DOHH2 (cell line): ENCODE results near the gene SPIRE1.

ENCODE experiments used
- H3F3A ChIP-seq: fragments of 200-600 bp; sonication (generic), shearing (Covaris generic); 2 replicates; pipeline ENCODE4 v1.6.0; 2016; ENCODE audit warnings: antibody characterized with exemption, mild to moderate bottlenecking; ENCODE audit not compliant: control insufficient read depth, insufficient read depth
- H3K27ac ChIP-seq: fragments of 200-600 bp; sonication (generic); 2 replicates; pipeline ENCODE4 v1.5.1; 2014; ENCODE audit warnings: low read depth, mild to moderate bottlenecking, low read length, moderate library complexity
- H3K27me3 ChIP-seq: fragments of 200-600 bp; sonication (generic); 2 replicates; pipeline ENCODE4 v1.6.1; 2014; ENCODE audit warnings: mild to moderate bottlenecking, low read length, mixed read lengths; ENCODE audit not compliant: control insufficient read depth
- H3K36me3 ChIP-seq: fragments of 200-600 bp; sonication (generic); 2 replicates; pipeline ENCODE4 v1.6.1; 2014; ENCODE audit warnings: mild to moderate bottlenecking, low read length, moderate library complexity, mixed read lengths; ENCODE audit not compliant: control insufficient read depth
- H3K4me1 ChIP-seq: fragments of 200-600 bp; sonication (generic); 2 replicates; pipeline ENCODE4 v1.6.1; 2014; ENCODE audit warnings: mild to moderate bottlenecking, low read length, mixed read lengths; ENCODE audit not compliant: control insufficient read depth
- H3K4me2 ChIP-seq: fragments of 200-600 bp; sonication (generic); 2 replicates; pipeline ENCODE4 v1.6.0; 2014; ENCODE audit warnings: mild to moderate bottlenecking, low read length, moderate library complexity
- H3K4me3 ChIP-seq: fragments of 200-600 bp; sonication (generic); 2 replicates; pipeline ENCODE4 v1.5.1; 2014; ENCODE audit warnings: mild to moderate bottlenecking, low read length, mixed read lengths
- H3K79me2 ChIP-seq: fragments of 200-600 bp; sonication (generic); 2 replicates; pipeline ENCODE4 v1.6.1; 2014; ENCODE audit warnings: mild to moderate bottlenecking, low read length, mixed read lengths; ENCODE audit not compliant: control insufficient read depth
- H3K9me2 ChIP-seq: fragments of 200-600 bp; sonication (generic); replicated peaks from 2 replicates; pipeline ENCODE4 v1.6.1; 2014; ENCODE audit warnings: mild to moderate bottlenecking, low read length, mixed read lengths; ENCODE audit not compliant: control insufficient read depth
- H3K9me3 ChIP-seq: fragments of 200-600 bp; sonication (generic); 2 replicates; pipeline ENCODE4 v1.6.1; 2014; ENCODE audit warnings: antibody characterized with exemption, low read length, mixed read lengths; ENCODE audit not compliant: control insufficient read depth, insufficient read depth
- H4K20me1 ChIP-seq: fragments of 200-600 bp; sonication (generic); 2 replicates; pipeline ENCODE4 v1.6.0; 2014; ENCODE audit warnings: low read depth, mild to moderate bottlenecking, antibody characterized with exemption, low read length, moderate library complexity; ENCODE audit not compliant: control insufficient read depth, insufficient read depth
- EZH2phosphoT487 ChIP-seq: fragments of 200-600 bp; sonication (generic); IDR thresholded peaks from 2 replicates; pipeline ENCODE4 v1.6.1; 2017; ENCODE audit warnings: borderline replicate concordance, mild to moderate bottlenecking, antibody characterized with exemption, low read length, moderate library complexity, mixed read lengths
- TF ChIP-seq, protein P1 (sequence below): fragments of 200-600 bp; sonication (generic); IDR thresholded peaks from one replicate; pipeline ENCODE4 v1.5.1; 2014; ENCODE audit warnings: antibody characterized with exemption, mild to moderate bottlenecking, low read depth, low read length; ENCODE audit not compliant: poor library complexity, severe bottlenecking

Gene SPIRE1

DNA sequence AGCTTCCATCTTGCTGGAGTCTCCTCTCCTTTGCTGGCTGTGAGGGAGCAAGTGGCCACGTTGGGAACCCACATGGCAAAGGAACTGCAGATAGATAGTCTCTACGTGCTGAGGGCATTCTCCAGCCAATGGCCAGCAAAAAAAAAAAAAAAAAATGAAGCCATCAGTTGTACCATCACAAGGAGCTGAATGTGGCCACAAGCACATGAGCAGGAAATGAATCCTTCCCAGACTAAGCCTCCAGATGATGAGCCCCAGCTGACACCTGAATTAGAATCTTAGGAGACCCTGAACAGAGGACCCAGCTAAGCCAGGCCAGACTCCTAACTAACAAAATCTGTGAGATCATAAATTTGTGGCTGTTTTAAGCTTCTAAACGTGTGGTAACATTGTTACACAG is 57.9 kb downstream of the SPIRE1 start:
- H3K9me2 ChIP-seq, result no peaks in the 10 kb centered on the region
- no peaks in the 10 kb centered on the region for H3K27me3 ChIP-seq
- H3K27ac ChIP-seq, result no peak overlapping the region
- H3F3A ChIP-seq, result no peaks in the 10 kb centered on the region
- peaks cover 15% of the 10 kb centered on the region for H3K4me1 ChIP-seq
- TF ChIP-seq, protein P1, sequence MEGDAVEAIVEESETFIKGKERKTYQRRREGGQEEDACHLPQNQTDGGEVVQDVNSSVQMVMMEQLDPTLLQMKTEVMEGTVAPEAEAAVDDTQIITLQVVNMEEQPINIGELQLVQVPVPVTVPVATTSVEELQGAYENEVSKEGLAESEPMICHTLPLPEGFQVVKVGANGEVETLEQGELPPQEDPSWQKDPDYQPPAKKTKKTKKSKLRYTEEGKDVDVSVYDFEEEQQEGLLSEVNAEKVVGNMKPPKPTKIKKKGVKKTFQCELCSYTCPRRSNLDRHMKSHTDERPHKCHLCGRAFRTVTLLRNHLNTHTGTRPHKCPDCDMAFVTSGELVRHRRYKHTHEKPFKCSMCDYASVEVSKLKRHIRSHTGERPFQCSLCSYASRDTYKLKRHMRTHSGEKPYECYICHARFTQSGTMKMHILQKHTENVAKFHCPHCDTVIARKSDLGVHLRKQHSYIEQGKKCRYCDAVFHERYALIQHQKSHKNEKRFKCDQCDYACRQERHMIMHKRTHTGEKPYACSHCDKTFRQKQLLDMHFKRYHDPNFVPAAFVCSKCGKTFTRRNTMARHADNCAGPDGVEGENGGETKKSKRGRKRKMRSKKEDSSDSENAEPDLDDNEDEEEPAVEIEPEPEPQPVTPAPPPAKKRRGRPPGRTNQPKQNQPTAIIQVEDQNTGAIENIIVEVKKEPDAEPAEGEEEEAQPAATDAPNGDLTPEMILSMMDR, result no peak
- no peak for TF ChIP-seq EZH2phosphoT487
- H3K4me3 ChIP-seq, result no peak overlapping the region
- H4K20me1 ChIP-seq, result no peaks in the 10 kb centered on the region
- H3K9me3 ChIP-seq, result no peaks in the 10 kb centered on the region
- H3K4me2 ChIP-seq, result no peak overlapping the region
- no peaks in the 10 kb centered on the region for H3K79me2 ChIP-seq
- H3K36me3 ChIP-seq, result no peaks in the 10 kb centered on the region

GRCh38 chr18:12599543-12599942 is 58.4 kb downstream of the SPIRE1 start:
- Histone ChIP-seq H4K20me1 (no peaks in the 10 kb centered on the region), H3K9me2 (no peaks in the 10 kb centered on the region), H3K27me3 (no peaks in the 10 kb centered on the region), H3K4me2 (no peak overlapping the region), H3K36me3 (no peaks in the 10 kb centered on the region), H3K4me1 (peaks cover 15% of the 10 kb centered on the region), H3K9me3 (no peaks in the 10 kb centered on the region), H3F3A (no peaks in the 10 kb centered on the region), H3K79me2 (no peaks in the 10 kb centered on the region), H3K4me3 (no peak overlapping the region), H3K27ac (no peak overlapping the region)
- TF ChIP-seq, protein P1, result no peak
- TF ChIP-seq EZH2phosphoT487, result no peak

DNA sequence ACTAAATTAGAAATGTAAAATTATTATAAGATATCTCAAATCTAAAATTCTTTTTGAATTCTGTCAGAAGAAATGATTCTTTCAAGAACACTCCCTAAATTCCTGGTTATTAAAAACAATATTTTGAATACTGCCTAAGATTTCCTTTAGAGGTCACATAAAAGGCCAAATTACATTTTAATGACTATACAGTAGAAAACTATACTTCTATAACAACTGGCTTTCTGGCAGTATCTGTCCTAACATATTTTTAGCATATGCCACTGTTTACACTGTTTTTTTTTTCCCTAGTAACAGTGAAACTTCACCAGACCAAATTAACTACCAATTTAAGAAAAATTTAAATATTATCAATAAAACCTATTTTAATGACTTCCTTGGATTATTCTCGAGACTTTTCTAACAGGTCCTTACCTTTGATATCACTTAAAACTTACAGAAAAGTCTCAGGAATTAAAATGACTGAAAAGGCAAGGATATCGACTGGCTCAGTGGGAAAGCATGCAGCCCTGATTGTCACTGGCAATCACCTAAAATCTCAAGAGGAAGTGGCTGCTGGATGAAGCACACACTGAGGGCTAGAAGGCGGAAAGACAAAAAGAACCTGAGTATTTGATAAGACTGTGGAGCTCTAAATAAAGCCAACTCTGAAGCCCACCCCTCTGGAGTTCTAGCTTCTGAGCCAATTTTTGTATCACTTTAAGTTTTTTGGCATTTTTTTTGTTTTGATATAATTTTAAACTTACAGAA is 59.6 kb downstream of the SPIRE1 start:
- Histone ChIP-seq H3K79me2 (no peaks in the 10 kb centered on the region), H3K36me3 (no peaks in the 10 kb centered on the region), H3K4me2 (no peak overlapping the region), H3K9me2 (no peaks in the 10 kb centered on the region), H3K4me1 (peaks cover 15% of the 10 kb centered on the region), H3K27ac (no peak overlapping the region), H3K27me3 (no peaks in the 10 kb centered on the region), H3K4me3 (no peak overlapping the region), H4K20me1 (no peaks in the 10 kb centered on the region), H3K9me3 (no peaks in the 10 kb centered on the region), H3F3A (no peaks in the 10 kb centered on the region)
- TF ChIP-seq EZH2phosphoT487, result no peak
- TF ChIP-seq, protein P1, result no peak
